LHCN-M2 (cell line): ENCODE measurements around the gene ENOX1. TPM values are rescaled to one million over a fixed set of nuclear protein-coding genes. Genes with fewer than 3 reads are reported as not detected.

Source experiments
- total RNA-seq: library from RNA; depleted of rRNA; stranded (reverse); fragments of >200 nt; gene quantifications from 2 replicates; pipeline ENCODE4 v1.2.3, GENCODE V29; 2014; rRNA removed

The ENOX1 gene
- total RNA-seq, 1 experiment from 2014 or later: 7.7 TPM

Other genes starting within 250 kb of the ENOX1 start
- 5.6 and 7.2 TPM in 2 replicates for gene CCDC122, start 92.8 kb upstream of the ENOX1 start, total RNA-seq
- gene LACC1, start 92.9 kb upstream of the ENOX1 start, total RNA-seq: 5.1 and 6.8 TPM in 2 replicates